Head of caudate nucleus (tissue), 42 donors: ENCODE results near the gene AIPL1.
A peak's percentile ranks its signal among the peaks of the same experiment; 100 is the strongest.
"Not testable (repeated sequence)": the region's sequence is repeated elsewhere in the genome, so short reads cannot be mapped to it uniquely, and the experiment has no call there.

ENCODE experiments used
- DNase-seq, 42 donors: peaks; one replicate each; pipeline versions ENCODE4 v3.0.0 to v3.0.0-alpha.2; 2020 to 2021; ENCODE audit warnings: mixed read lengths in 7 of 42
- intact Hi-C: fragments of 100-400 bp; cut with DNase I; formaldehyde crosslinking; loops from one replicate; pipeline ENCODE4 v1.15.0; 2022

AIPL1 gene, protein sequence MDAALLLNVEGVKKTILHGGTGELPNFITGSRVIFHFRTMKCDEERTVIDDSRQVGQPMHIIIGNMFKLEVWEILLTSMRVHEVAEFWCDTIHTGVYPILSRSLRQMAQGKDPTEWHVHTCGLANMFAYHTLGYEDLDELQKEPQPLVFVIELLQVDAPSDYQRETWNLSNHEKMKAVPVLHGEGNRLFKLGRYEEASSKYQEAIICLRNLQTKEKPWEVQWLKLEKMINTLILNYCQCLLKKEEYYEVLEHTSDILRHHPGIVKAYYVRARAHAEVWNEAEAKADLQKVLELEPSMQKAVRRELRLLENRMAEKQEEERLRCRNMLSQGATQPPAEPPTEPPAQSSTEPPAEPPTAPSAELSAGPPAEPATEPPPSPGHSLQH

DNA sequence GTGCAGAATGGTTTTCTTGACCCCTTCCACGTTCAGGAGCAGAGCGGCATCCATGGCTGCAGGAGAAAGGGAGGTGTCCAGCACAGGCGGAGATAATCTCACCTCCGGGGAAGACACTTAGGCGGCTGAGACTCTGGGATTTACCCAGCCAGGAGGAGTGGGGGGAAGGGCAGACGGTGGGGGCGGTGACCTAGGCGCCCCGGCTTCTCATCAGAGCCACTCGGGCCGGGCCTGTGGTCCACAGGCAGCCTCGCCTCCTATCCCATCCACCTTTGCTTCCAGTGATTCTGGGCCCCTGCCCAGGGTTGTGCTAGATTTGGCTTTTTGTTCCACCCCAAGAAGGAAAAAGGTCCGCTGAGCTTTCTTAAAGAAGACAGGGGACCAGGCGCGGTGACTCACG, at the start of gene AIPL1:
Gene AIPL1, minus strand, starts transcription at position 71 of the 400 bp plus-strand sequence. Its CDS starts 17 bp downstream, at position 54.
- DNase-seq, result no peak
- intact Hi-C loops, result no loop called here

DNA sequence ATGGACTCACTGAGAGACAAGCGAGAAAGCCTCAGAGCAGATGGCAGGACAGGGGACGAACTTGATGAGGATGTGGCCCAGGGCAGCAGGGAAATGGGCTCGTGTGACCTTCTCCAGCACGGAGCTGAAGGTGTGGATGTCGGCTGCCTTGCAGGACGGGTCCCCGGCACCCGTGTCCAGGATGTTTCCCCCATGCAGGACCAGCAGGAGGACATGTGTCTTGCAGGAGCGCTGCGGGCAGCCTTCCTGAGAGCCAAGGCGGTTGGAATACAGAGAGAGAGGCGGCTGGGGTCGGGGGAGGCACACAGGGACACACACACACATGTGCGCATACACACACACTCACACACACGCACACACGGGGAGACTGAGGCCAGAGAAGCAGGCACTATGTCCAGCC, 48.6 kb upstream of the AIPL1 start:
- intact Hi-C loops, result no loop called here
- no peak for DNase-seq

DNA sequence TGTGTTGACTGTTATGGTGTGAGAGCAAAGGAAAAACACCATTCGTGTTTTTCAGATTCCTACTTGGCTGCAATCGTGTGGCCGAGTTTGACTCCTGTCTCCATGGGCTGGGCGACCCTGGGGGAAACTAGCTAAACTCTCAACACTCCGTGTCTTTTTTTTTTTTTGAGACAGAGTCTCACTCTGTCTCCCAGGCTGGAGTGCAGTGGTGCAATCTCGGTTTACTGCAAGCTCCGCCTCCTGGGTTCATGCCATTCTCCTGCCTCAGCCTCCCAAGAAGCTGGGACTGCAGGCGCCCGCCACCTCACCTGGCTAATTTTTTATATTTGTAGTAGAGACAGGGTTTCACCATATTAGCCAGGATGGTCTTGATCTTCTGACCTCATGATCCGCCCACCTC, 47.9 kb upstream of the AIPL1 start:
- intact Hi-C loops, DNase-seq: not testable (repeated sequence)

DNA sequence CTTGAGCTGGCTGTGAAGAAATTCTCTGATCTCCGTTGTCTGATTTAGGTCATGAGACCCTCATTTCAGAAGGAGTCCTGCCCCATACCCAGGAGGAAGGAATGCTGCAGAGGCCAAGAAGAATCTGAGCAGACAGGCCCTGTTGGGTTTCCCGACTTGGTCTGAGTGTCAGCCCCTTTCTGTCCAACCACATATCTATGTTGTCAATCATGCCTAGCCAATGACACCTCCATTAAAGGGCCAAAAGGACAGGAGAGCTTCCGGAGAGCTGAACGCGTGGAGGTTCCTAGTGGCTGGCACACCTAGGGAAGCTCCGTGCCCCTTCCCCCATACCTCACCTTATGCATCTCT, 47.2 kb upstream of the AIPL1 start:
- intact Hi-C loops, result no loop called here
- no peak for DNase-seq

DNA sequence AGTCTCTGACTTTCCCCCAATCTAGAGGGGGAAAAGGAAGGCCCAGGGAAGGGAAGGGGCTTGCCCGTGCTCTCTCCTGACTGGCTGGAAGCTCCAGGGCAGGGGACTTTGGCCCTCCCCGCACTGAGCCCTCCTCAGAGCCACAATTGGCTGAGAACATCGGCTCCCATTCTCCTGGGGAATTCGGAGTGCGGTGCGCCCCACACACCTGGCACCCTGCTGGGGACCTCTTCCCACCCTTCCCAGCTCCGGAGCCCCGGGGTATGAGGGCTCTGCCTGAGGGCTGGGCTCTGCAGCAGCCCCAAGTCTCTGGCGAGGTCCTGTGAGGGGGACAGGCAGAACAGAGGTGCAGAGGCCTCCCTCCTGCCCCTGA, 45.4 kb upstream of the AIPL1 start:
- DNase-seq, result no peak
- intact Hi-C loops, result no loop called here

DNA sequence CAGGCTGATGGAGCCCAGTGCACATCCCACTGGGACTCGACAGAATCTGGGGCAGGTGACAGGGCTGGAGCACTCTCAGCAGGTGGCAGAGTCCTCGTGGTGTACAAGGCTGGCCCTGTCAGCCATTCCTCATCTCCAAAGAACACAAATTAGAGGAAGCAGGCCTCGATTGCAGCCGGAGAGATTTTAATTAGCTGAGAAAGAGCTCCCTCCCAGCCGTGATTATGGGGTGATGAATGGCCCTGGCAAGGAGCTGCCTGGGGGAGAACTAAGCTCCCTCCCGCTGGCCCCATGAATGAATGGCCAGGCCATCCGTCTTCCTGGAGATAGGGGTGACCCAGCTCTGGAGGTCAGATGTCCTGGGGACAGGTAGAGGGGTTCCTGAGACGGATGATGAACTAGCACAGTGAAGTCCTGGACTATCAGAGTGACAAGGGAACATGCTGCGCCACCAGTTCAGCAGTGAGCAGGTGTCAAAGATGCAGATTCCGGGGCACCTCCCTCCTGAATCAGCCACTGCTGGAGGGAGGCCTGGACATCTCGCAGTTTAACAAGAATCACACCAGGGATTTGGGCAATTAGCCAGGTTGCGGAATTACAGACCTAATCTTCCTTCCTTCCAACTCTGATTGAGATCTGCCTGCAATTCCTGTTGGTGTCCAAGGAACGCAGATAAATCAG, 44.8 kb upstream of the AIPL1 start:
- DNase-seq, result peak in 2 of 42 donors; percentile 5 to 43
- intact Hi-C loops, result no loop called here

DNA sequence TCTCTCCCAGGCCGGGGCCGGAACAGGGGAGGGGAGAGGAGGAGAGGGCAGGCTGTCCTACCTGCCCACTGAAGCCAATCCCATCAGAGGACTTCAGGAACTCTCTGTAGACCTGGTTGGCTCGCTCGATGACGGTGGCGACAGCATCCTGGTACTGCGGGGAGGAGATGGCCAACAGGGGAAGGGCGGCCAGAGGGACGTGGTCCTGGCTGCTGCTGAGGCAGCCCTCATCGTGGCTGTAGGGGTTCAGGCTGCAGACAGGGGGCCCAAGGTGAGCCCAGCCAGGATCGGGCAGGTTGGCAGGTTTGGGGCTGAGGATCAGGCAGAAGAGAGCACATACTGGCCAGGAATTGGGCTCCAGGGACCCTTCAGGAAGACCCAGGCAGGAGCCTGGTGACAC, 43.6 kb upstream of the AIPL1 start:
- no peak for DNase-seq
- intact Hi-C loops, result no loop called here

DNA sequence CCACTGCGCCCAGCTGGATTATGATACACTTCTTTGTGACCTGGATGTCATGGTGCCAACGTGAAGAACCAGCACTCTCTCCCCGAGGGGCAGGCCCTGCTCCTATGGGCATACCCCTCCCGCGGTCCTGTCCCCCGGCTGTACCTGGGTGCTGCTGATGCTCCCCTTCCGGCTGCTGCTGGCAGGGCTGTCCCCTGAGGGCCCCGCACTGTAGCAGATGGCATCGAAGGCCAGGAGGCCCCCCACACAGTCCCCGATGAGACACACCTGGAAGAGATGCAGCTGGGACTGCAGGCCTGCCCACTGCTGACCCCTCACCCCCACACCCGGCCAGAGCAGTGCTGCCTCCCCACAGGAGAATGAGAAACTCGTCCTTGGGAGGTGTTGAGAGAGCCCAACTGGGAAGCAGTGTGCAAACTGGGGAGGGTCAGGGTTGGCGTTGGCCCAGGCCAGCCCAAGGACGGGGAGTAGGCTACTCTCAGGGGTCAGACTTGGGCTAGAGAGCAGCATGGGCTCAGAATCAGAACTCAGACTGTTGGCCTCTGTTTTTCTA, 43.0 kb upstream of the AIPL1 start:
- intact Hi-C loops, result no loop called here
- no peak for DNase-seq

DNA sequence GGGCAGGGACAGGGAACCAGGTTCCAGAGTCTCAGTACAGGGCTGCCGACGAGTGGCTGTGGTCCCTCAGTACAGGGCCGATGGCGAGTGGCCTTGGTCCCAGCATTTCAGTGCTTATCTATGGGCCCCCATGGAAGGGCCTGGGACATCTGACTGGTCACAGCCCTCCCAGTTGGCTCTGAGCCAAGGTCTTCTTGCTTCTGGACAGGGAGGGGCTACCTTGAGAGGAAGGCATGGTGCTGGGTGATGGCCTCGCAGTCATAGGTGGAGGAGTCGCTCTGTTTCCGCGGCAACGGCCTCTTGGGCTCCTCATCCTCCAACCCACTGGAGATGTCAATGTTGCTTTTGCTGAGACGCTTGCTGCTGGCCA, 41.9 kb upstream of the AIPL1 start:
- intact Hi-C loops, result no loop called here
- no peak for DNase-seq

DNA sequence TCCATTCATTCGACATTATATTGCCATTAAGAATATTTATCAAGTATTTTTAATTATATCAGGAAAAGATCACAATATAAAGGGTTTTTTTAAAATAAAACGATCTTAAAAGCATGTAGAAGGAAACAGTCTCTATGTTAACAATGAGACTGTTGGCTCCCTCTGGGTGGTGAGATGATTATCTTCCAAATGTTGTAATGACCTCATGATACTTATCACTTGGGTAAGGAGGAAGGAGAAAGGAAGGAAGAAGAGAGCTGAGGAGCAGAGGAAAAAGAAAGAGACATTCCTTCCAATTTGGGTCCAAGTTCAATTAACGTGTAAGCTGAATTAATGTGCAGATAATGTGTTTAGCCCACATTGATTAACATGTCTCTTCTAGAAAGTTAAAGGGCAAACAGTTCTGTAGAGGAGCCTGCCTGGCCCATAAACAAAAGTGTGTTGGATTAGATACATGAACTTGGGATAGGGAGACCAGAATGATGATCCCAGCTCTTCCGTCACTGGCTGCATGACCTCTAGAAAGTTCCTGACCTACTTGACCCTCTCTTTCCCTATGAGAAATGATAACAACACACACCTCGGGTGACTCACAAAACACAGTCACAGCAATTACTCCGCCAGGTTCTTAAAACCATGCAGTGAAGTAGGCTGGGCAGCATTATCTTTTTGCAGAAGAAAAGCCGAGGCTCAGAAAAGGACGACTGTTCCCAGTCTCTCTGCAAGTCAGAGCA, 41.3 kb upstream of the AIPL1 start:
- intact Hi-C loops, result no loop called here
- DNase-seq, result no peak

DNA sequence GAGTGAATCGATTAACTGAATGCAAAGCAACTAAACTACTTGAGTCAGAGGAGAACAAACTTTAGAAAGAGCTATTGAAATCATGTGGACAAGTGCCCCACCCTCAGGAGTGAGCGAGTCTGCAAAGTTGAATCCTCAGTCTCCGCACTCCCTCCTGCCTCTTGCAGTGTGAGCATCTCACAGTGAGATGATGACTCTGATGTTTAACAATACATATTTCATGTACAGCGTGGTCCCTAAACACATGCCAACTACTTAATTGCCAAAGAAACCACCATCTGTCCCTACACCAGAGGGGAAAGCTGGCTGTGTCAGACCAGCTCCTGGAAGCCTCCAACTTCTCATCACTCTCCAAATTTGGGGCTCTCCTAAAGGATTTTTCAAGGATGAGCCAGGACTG, 40.5 kb upstream of the AIPL1 start:
- DNase-seq, result no peak
- intact Hi-C loops, result no loop called here

DNA sequence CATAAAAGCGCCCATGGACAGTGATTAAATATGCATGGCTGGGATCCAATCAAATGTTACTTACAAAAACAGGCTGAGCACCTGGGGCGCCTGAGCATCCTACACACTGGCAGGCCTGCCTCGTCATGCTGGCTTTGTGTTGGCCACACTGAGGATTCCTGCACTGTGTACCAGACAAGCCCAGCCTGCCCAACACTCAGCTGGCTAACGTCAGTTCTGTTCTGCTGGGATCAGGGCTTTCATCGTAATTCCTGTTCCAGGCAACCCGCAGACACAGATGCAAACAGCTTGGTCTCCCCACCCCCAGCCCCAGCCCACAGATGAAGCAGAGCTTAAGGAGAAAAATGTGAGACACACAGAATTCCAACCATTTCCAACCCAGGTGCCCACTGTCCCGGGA, 40.0 kb upstream of the AIPL1 start:
- intact Hi-C loops, result no loop called here

DNA sequence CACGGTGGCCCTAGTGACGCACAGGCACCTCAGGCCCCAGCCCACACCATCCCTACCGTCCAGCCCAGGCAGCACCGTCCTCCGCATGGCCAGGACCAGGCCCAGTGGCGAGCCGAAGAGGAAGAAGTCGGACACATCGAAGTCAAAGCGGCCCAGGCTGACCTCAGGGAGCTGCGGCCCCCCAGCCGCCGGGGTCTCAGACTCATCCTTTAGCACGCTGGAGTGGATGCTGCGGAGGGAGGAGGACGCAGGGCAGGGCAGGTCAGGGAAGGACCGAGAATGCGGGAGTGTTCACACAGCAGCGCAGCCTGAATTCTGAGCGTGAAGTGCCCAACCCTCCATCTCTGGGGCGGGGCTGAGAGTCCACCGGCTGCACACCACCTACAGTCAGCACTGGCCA, 39.5 kb upstream of the AIPL1 start:
- no peak for DNase-seq
- intact Hi-C loops, result no loop called here

More for the DNA sequence above, 40.0 kb upstream of the AIPL1 start:
- peak in 9 of 42 donors; percentile 11 to 68 (median 46) for DNase-seq

DNA sequence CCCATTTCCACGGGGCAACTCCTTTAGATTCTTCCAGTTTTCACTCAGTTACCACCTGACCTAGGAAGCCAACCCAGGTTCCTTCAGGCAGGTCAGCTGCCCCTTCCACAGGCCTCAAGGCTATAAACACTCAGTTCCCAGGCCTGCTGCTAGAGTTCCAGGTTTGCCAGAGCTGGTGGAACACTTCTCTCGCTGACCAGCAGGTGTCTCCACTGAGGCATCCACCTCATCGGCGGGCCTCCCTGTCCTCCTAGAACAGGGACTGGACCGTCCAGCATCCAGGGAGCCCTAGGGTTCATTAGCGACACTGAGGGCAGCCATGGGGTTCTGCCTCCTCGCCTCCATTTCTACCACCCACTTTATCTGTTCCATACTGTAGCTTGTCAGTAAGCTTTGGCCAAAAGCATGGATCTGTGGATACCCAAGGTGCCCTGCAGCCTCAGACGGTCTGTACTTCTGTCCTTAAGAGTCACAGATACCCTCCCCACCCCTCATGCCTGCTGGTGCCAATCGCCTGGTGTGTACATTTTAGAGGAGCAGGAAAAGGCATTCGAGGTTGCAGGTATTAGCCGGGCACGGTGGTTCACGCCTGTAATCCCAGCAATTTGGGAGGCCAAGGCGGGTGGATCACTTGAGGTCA, 38.3 kb upstream of the AIPL1 start:
- DNase-seq, result peak; percentile 52 to 90 (median 82)
- intact Hi-C loops, result no loop called here

DNA sequence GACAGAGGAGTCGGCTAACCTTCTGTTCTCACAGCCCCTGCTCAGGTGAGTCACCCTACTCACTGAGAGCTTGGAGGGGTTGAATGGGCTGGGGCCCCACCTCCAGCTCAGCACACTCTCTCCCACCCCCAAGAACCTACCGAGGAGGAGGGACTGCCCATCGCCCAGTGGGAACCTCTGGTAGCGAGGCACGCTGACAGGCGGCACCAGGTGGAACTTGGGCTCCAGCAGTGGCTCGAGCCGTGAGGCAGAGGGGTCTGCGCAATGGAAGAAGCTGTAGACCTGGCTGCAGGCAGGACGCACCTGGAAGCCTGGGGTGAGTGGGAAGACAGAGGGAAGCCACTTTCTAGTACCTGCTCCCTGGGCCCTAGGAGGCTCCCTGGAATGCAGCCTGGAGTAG, 37.6 kb upstream of the AIPL1 start:
- DNase-seq, result peak in 2 of 42 donors; percentile 12 to 26
- intact Hi-C loops, result no loop called here

DNA sequence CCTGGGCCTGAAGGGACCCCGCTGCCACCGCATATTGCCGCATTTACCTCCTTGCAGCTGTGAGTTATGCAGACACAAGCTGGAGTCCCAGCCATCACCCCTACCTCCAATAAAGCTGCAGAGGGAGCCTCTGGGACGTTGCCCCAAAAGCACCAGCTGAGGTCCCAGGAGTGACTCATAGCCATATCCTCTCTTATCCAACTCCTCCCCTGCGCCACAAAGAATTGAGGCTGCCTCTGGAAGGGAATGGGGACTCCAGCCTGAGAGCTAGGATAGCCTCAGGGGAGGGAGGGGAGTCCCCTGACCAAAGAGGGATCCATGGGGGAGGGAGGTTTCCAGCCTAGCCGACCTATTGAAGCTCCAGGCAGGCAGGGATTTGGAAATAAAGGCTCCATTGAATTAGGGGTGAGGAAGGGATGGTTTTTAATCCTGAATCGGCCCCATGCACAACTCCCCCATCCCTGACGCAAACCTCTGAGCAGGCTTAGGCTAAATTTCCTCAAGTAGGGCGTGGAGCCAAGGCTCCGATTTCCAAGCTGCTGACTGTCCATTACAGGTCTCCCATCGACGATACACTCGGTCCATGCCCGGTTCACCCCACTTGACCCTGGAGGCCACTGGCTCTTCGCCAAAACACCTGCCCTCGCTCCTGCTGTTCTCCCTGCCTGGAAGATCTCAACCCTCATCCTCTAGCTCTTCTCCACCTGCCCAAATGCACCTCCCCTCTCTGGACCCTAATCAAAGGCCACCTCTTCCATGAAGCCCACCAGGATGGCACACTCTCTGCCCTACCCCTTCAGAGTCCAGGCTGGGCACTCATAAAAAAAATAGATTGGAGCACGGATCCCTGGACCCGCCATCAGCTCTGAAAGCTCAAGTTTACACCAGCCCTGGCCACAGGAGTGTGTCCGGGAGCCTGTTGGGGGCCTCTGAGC, 36.9 kb upstream of the AIPL1 start:
- intact Hi-C loops, result no loop called here

DNA sequence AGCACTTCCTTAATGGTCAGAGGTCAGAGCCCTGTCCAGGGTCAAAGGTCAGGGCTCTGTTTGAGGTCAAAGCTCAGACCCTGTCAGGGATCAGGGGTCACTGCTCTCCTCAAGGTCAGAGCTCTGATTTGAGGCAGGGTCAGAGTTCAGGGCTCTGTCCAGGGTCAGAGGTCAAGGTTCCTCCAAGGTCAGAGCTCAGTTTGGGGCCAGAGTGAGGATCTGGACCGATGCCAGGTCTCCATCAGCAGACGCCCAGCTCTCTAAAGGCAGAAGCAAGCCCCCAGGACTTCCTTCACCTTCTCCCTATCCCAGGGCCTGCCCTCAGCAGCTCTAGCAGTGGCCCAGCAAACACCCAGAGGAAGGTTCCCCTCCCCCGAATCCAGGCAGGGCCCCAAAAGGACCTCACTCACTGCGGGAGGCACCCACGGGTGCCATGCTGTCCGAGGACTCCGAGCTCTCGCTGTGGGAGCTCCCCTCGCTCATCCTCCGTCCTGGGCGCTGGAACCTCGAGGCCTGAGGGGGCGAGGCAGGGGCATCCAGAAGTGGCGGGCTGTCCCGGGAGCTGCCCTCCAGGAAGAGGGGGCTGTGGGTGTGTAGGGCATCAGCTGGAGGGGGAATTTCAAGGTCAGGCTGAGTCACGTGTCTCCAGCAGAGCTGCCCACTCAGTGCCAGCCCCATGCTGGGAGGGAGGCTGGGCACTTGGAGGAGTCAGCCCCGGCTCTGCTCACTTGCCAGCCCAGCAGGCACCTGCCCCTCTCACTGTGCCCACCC, 36.0 kb upstream of the AIPL1 start:
- no peak for DNase-seq
- intact Hi-C loops, result no loop called here

More for the DNA sequence above, 36.9 kb upstream of the AIPL1 start:
- peak in 2 of 42 donors; percentile 18 to 51 for DNase-seq
